Epithelial cell of esophagus (primary cell): ENCODE results near the gene DNASE1L3.

ENCODE experiments used
- DNase-seq: peaks from one replicate; pipeline ENCODE4 v3.0.0; 2010; ENCODE audit warnings: low read depth
- H3K4me3 ChIP-seq: 2 replicates; pipeline ENCODE4 v1.5.1; 2011; ENCODE audit warnings: mild to moderate bottlenecking, low read length, control low read depth
- CTCF ChIP-seq: IDR thresholded peaks from 2 replicates; pipeline ENCODE4 v1.5.1; 2011; ENCODE audit warnings: low read depth, mild to moderate bottlenecking, low read length, control low read depth, inconsistent platforms; ENCODE audit not compliant: insufficient read depth; ENCODE audit errors: missing control alignments

Gene DNASE1L3

GRCh38 chr3:58210761-58211460, at the start of gene DNASE1L3:
TSS of gene DNASE1L3 (minus strand) at chr3:58210972. CDS start at chr3:58210906, 66 bp downstream.
- TF ChIP-seq CTCF = no peak
- no peak within 1 kb of the TSS for H3K4me3 ChIP-seq
- no peak for DNase-seq

GRCh38 chr3:58260261-58260731, 49.5 kb upstream of the DNASE1L3 start:
- no peak for TF ChIP-seq CTCF

GRCh38 chr3:58258392-58259055, 47.8 kb upstream of the DNASE1L3 start:
- no peak for DNase-seq
- no peak overlapping the region for H3K4me3 ChIP-seq
- TF ChIP-seq CTCF = no peak

More at GRCh38 chr3:58260261-58260731, 49.5 kb upstream of the DNASE1L3 start:
- peak; percentile 29 for DNase-seq
- no peak overlapping the region for H3K4me3 ChIP-seq

- no peak for TF ChIP-seq CTCF
- H3K4me3 ChIP-seq = no peak overlapping the region
- DNase-seq = no peak
Measured at GRCh38 chr3:58256511-58256910, 45.7 kb upstream of the DNASE1L3 start.

- TF ChIP-seq CTCF = no peak
- no peak for DNase-seq
Measured at GRCh38 chr3:58256061-58256460, 45.3 kb upstream of the DNASE1L3 start.

GRCh38 chr3:58254144-58254543, 43.4 kb upstream of the DNASE1L3 start:
- no peak overlapping the region for H3K4me3 ChIP-seq
- TF ChIP-seq CTCF = no peak
- DNase-seq = no peak

More at GRCh38 chr3:58256061-58256460, 45.3 kb upstream of the DNASE1L3 start:
- no peak overlapping the region for H3K4me3 ChIP-seq
